HG02852 (cell line): ENCODE data around the gene KRT86.

ENCODE experiments used
- ATAC-seq: cut with Tn5 transposase; IDR thresholded peaks from one replicate; pipeline ENCODE4 v1.9.1; 2021; ENCODE audit warnings: mild to moderate bottlenecking, moderate library complexity; ENCODE audit not compliant: unreplicated experiment

The KRT86 gene

GRCh38 chr12:52352951-52353350, 78.5 kb downstream of the KRT86 start:
- no peak for ATAC-seq

GRCh38 chr12:52353766-52354165, 79.3 kb downstream of the KRT86 start:
- ATAC-seq: no peak

GRCh38 chr12:52354200-52354599, 79.8 kb downstream of the KRT86 start:
- no peak for ATAC-seq

GRCh38 chr12:52355176-52355575, 80.7 kb downstream of the KRT86 start:
- no peak for ATAC-seq

GRCh38 chr12:52356031-52356761, 81.8 kb downstream of the KRT86 start:
- ATAC-seq: no peak

GRCh38 chr12:52356762-52357580, 82.5 kb downstream of the KRT86 start:
- ATAC-seq: no peak
